H1 (cell line): ENCODE results near the gene RPN2. TPM values are rescaled to one million over a fixed set of nuclear protein-coding genes. Genes with fewer than 3 reads are reported as not detected.

Experiments used
- CTCF ChIA-PET: fragments of 300-600 bp; sonication (Branson Sonifier 250); formaldehyde crosslinking; loops from one replicate; lab custom pipeline; 2021; ENCODE audit not compliant: partially characterized antibody; lab: Charles Lee
- POLR2A ChIA-PET: fragments of 300-600 bp; sonication (Branson Sonifier 250); formaldehyde crosslinking; loops from one replicate; lab custom pipeline; 2021; ENCODE audit warnings: inconsistent platforms; ENCODE audit not compliant: partially characterized antibody; lab: Charles Lee
- DNase-seq, 2 experiments: peaks; one replicate each; pipeline versions ENCODE4 v3.0.0 to v3.0.0-alpha.2; 2010 to 2022; ENCODE audit warnings: low spot score in 2 of 2, low read depth in 1 of 2, mixed read lengths in 1 of 2
- FAIRE-seq: peaks from 2 replicates; lab custom pipeline; 2011; peaks lifted over from hg19 to GRCh38; lab: Jason Lieb, UNC
- H2AFZ ChIP-seq: 2 replicates; pipeline ENCODE4 v1.8.1; 2012; ENCODE audit warnings: low read length, inconsistent platforms
- H2AK5ac ChIP-seq: 2 replicates; pipeline ENCODE4 v1.6.1; 2013; ENCODE audit warnings: low read depth, low read length
- H2BK120ac ChIP-seq: replicated peaks from 2 replicates; pipeline ENCODE3; 2013; ENCODE audit warnings: low read depth, low read length, inconsistent platforms
- H2BK12ac ChIP-seq: 2 replicates; pipeline ENCODE4 v1.6.1; 2013; ENCODE audit warnings: low read depth, low read length
- H2BK15ac ChIP-seq: 2 replicates; pipeline ENCODE4 v1.6.1; 2013; ENCODE audit warnings: low read length
- H2BK20ac ChIP-seq: 2 replicates; pipeline ENCODE4 v1.6.1; 2013; ENCODE audit warnings: low read length
- H2BK5ac ChIP-seq: 2 replicates; pipeline ENCODE4 v1.6.1; 2013; ENCODE audit warnings: low read depth, low read length
- H3K14ac ChIP-seq: 2 replicates; pipeline ENCODE4 v1.6.1; 2013; ENCODE audit warnings: inconsistent platforms; ENCODE audit not compliant: insufficient read length
- H3K18ac ChIP-seq: 2 replicates; pipeline ENCODE4 v1.6.1; 2013; ENCODE audit warnings: low read length; ENCODE audit errors: extremely low read depth
- H3K23ac ChIP-seq: 2 replicates; pipeline ENCODE4 v1.6.1; 2013; ENCODE audit warnings: inconsistent platforms; ENCODE audit not compliant: insufficient read length
- H3K23me2 ChIP-seq: 2 replicates; pipeline ENCODE4 v1.6.1; 2013; ENCODE audit warnings: low read depth, low read length
- H3K27ac ChIP-seq: 2 replicates; pipeline ENCODE4 v1.6.1; 2011; ENCODE audit warnings: low read depth, low read length, inconsistent platforms
- H3K27me3 ChIP-seq, 4 experiments: replicated peaks in 1 of 4; 1 replicate in 1 of 4; 2 replicates in 3 of 4; pipeline versions ENCODE4 v1.6.1 to v1.8.1; 2011 to 2013; ENCODE audit warnings: low read length in 3 of 4, mild to moderate bottlenecking in 3 of 4, inconsistent platforms in 2 of 4, mixed read lengths in 2 of 4, moderate library complexity in 1 of 4; ENCODE audit not compliant: control insufficient read depth in 3 of 4, insufficient read depth in 3 of 4; ENCODE audit errors: extremely low read depth in 1 of 4
- H3K36me3 ChIP-seq, 4 experiments: 2 replicates each; pipeline versions ENCODE4 v1.6.1 to v1.8.1; 2011 to 2013; ENCODE audit warnings: mild to moderate bottlenecking in 4 of 4, low read length in 3 of 4, moderate library complexity in 2 of 4, control low read depth in 1 of 4, inconsistent platforms in 1 of 4; ENCODE audit not compliant: insufficient read depth in 4 of 4, control insufficient read depth in 2 of 4
- H3K4ac ChIP-seq: replicated peaks from 2 replicates; pipeline ENCODE3; 2013; ENCODE audit warnings: low read length, low read depth, mixed read lengths, inconsistent platforms; ENCODE audit not compliant: insufficient read length
- H3K4me1 ChIP-seq, 4 experiments: replicated peaks in 1 of 4; 1 replicate in 1 of 4; 2 replicates in 3 of 4; pipeline versions ENCODE4 v1.6.1 to v1.8.1; 2011 to 2013; ENCODE audit warnings: low read length in 3 of 4, inconsistent platforms in 2 of 4, mixed read lengths in 1 of 4; ENCODE audit not compliant: insufficient read depth in 4 of 4, control insufficient read depth in 3 of 4
- H3K4me2 ChIP-seq, 2 experiments: 2 replicates each; pipeline versions ENCODE4 v1.6.1 to v1.8.1; 2011 to 2013; ENCODE audit warnings: low read depth in 2 of 2, low read length in 2 of 2, control low read depth in 1 of 2, inconsistent platforms in 1 of 2, mild to moderate bottlenecking in 1 of 2; ENCODE audit not compliant: insufficient read depth in 1 of 2
- H3K4me3 ChIP-seq, 4 experiments: fragments of 200-600, 300-600 bp in 1 of 4; sonication (generic), shearing (Covaris generic), sonication (Bioruptor Twin) in 1 of 4; 2 replicates each; pipeline versions ENCODE4 v1.5.1 to v1.8.1; 2011 to 2016; ENCODE audit warnings: low read length in 4 of 4, low read depth in 3 of 4, control low read depth in 2 of 4, inconsistent platforms in 2 of 4, mild to moderate bottlenecking in 2 of 4, mixed read lengths in 1 of 4, moderate library complexity in 1 of 4; ENCODE audit not compliant: insufficient read depth in 2 of 4; ENCODE audit errors: extremely low read depth in 1 of 4
- H3K56ac ChIP-seq: replicated peaks from 2 replicates; pipeline ENCODE3; 2013; ENCODE audit warnings: low read depth, mild to moderate bottlenecking, mixed read lengths, low read length, inconsistent platforms; ENCODE audit not compliant: insufficient read length
- H3K79me1 ChIP-seq: 2 replicates; pipeline ENCODE4 v1.6.1; 2013; ENCODE audit warnings: low read depth, low read length, control low read depth
- H3K79me2 ChIP-seq, 2 experiments: 2 replicates each; pipeline versions ENCODE4 v1.6.1 to v1.8.1; 2012 to 2013; ENCODE audit warnings: low read length in 2 of 2, mild to moderate bottlenecking in 2 of 2, inconsistent platforms in 1 of 2; ENCODE audit not compliant: insufficient read depth in 2 of 2, control insufficient read depth in 1 of 2
- H3K9ac ChIP-seq, 4 experiments: replicated peaks in 1 of 4; 1 replicate in 1 of 4; 2 replicates in 3 of 4; pipeline versions ENCODE4 v1.6.1 to v1.8.1; 2011 to 2013; ENCODE audit warnings: low read depth in 3 of 4, low read length in 3 of 4, control low read depth in 2 of 4, mild to moderate bottlenecking in 2 of 4, moderate library complexity in 2 of 4, inconsistent platforms in 1 of 4; ENCODE audit errors: extremely low read depth in 1 of 4
- H3K9me3 ChIP-seq, 2 experiments: 2 replicates each; pipeline versions ENCODE4 v1.6.1 to v1.8.1; 2012 to 2013; ENCODE audit warnings: mild to moderate bottlenecking in 2 of 2, moderate library complexity in 2 of 2, control low read depth in 1 of 2, inconsistent platforms in 1 of 2, low read depth in 1 of 2, low read length in 1 of 2, mixed read lengths in 1 of 2; ENCODE audit not compliant: insufficient read depth in 2 of 2
- H4K20me1 ChIP-seq, 2 experiments: replicated peaks in 1 of 2; 2 replicates each; pipeline versions ENCODE3 to v1.8.1; 2011 to 2013; ENCODE audit warnings: inconsistent platforms in 2 of 2, low read length in 2 of 2, mild to moderate bottlenecking in 1 of 2; ENCODE audit not compliant: insufficient read depth in 2 of 2, control insufficient read depth in 1 of 2
- H4K5ac ChIP-seq: 2 replicates; pipeline ENCODE4 v1.6.1; 2013; ENCODE audit warnings: low read length, low read depth, mixed read lengths, inconsistent platforms; ENCODE audit not compliant: insufficient read length
- H4K8ac ChIP-seq: 2 replicates; pipeline ENCODE4 v1.8.0; 2013; ENCODE audit warnings: mild to moderate bottlenecking, moderate library complexity, low read length, inconsistent platforms; ENCODE audit not compliant: insufficient read depth; ENCODE audit errors: extremely low read depth
- H4K91ac ChIP-seq: replicated peaks from 2 replicates; pipeline ENCODE3; 2013; ENCODE audit warnings: low read length, mixed read lengths, inconsistent platforms; ENCODE audit not compliant: insufficient read length
- ATF3 ChIP-seq: IDR thresholded peaks from 2 replicates; pipeline ENCODE4 v1.6.1; 2011; ENCODE audit warnings: low read depth, mild to moderate bottlenecking, low read length; ENCODE audit not compliant: insufficient read depth
- BACH1 ChIP-seq: IDR thresholded peaks from 2 replicates; pipeline ENCODE4 v1.6.1; 2012; ENCODE audit warnings: low read length, improper control_type of control experiment
- BCL11A ChIP-seq, 2 experiments: IDR thresholded peaks; one replicate each; pipeline ENCODE4 v1.6.1; 2011; ENCODE audit warnings: low read depth in 2 of 2, low read length in 2 of 2, mild to moderate bottlenecking in 2 of 2
- CREB1 ChIP-seq: IDR thresholded peaks from 2 replicates; pipeline ENCODE4 v1.6.1; 2012; ENCODE audit warnings: inconsistent platforms
- FOSL1 ChIP-seq: IDR thresholded peaks from 2 replicates; pipeline ENCODE4 v1.6.1; 2011; ENCODE audit warnings: mild to moderate bottlenecking, low read depth, low read length, moderate library complexity; ENCODE audit not compliant: insufficient read depth
- GTF2F1 ChIP-seq: IDR thresholded peaks from 2 replicates; pipeline ENCODE4 v1.6.1; 2012; ENCODE audit warnings: low read depth, low read length, improper control_type of control experiment, borderline replicate concordance
- JUND ChIP-seq: IDR thresholded peaks from 2 replicates; pipeline ENCODE4 v1.6.1; 2011; ENCODE audit warnings: mild to moderate bottlenecking, improper control_type of control experiment, low read length
- SRF ChIP-seq: IDR thresholded peaks from 2 replicates; pipeline ENCODE4 v1.6.1; 2011; ENCODE audit warnings: mild to moderate bottlenecking, low read depth, low read length, moderate library complexity
- TAF1 ChIP-seq: IDR thresholded peaks from 2 replicates; pipeline ENCODE4 v1.6.1; 2011; ENCODE audit warnings: mild to moderate bottlenecking, low read depth, low read length
- TEAD4 ChIP-seq: IDR thresholded peaks from 2 replicates; pipeline ENCODE4 v1.6.1; 2012; ENCODE audit warnings: low read depth, low read length, inconsistent platforms, mixed read lengths
- WGBS, 2 experiments: shearing (Covaris generic) in 1 of 2; methylation state at CpG; one replicate each; pipeline versions ENCODE4 v1.1.6 to v1.1.7; 2013 to 2015; ENCODE audit warnings: low lambda C conversion rate in 2 of 2, mixed read lengths in 2 of 2, inconsistent platforms in 1 of 2, low coverage in 1 of 2, missing lambda C conversion rate in 1 of 2; ENCODE audit not compliant: insufficient replicate concordance in 2 of 2, insufficient coverage in 1 of 2, insufficient read length in 1 of 2; ENCODE audit errors: extremely low coverage in 1 of 2, missing lambda C conversion rate in 1 of 2; 5-methylcytosine and 5-hydroxymethylcytosine counted together
- polyA plus RNA-seq, 7 experiments: library from polyadenylated mRNA; depleted of rRNA in 3 of 7; stranded (reverse) in 5 of 7; unstranded in 2 of 7; fragments of >200 nt in 5 of 7; fragments of 200-250 nt in 2 of 7; gene quantifications; 1 replicate in 5 of 7; 2 replicates in 1 of 7; 4 replicates in 1 of 7; pipeline versions ENCODE4 v1.2.1 to v1.2.3, GENCODE V29; 2011 to 2013; ENCODE audit warnings: missing spikeins in 2 of 7, mixed read lengths in 2 of 7
- total RNA-seq: library from RNA; stranded (reverse); fragmentation: NEBNext Ultra II Directional; extraction: Animal tissue kit (Norgen Biotek cat#: 25700); gene quantifications from 2 replicates; pipeline ENCODE4 v1.2.1, GENCODE V29; 2021
- TF ChIP-seq, protein P1 (sequence below): IDR thresholded peaks from 2 replicates; pipeline ENCODE4 v1.6.1; 2012; ENCODE audit warnings: inconsistent platforms

The RPN2 gene
- total and polyA plus RNA-seq, 2 of the 8 experiments (the other 6 are each of a cell fraction or from before 2014, with no cell fraction given): 236 to 379 TPM

DNA sequence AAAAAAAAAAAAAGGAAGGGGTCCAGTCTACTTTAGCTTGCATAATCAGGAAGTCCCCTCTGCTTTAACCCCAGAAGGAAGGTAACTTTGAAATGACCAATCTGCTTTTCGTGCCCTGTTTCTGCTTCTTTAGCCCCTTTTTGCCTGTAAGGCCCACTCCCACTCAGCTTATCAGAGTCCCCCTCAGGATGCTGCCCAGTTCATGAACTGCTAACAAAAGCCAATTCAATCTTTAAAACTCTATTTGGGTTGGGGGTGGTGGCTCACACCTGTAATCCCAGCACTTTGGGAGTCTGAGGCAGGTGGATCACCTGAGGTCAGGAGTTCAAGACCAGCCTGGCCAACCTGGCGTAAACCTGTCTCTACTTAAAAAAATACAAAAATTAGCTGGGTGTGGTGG, 70.2 kb downstream of the RPN2 start:
- Histone ChIP-seq H4K91ac (no peak overlapping the region), H2BK20ac (no peak overlapping the region), H4K20me1 (no peaks in the 10 kb centered on the region), H3K9me3 (peaks cover 0 to under 1% of the 10 kb centered on the region in 2 experiments; a peak in 2 of 4 replicates), H3K36me3 (peaks cover 0 to 3% (median 0%) of the 10 kb centered on the region in 4 experiments; a peak in 1 of 8 replicates), H3K27me3 (no peaks in the 10 kb centered on the region), H3K79me1 (no peaks in the 10 kb centered on the region), H2AK5ac (no peak overlapping the region), H3K4me2 (no peak overlapping the region), H4K5ac (no peak overlapping the region), H3K27ac (no peak overlapping the region), H3K23ac (no peak overlapping the region), H3K4ac (no peak overlapping the region), H2BK120ac (no peak overlapping the region)
- DNase-seq: no peak
- no peak for FAIRE-seq
- 90% methylated on average over 2 of the region's 2 CpGs; no CpG with 5 or more reads in 1 of the 2 experiments for WGBS, 2 experiments
- TF ChIP-seq, protein P1, sequence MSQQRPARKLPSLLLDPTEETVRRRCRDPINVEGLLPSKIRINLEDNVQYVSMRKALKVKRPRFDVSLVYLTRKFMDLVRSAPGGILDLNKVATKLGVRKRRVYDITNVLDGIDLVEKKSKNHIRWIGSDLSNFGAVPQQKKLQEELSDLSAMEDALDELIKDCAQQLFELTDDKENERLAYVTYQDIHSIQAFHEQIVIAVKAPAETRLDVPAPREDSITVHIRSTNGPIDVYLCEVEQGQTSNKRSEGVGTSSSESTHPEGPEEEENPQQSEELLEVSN: no peak
- TF ChIP-seq GTF2F1 (no peak), JUND (no peak), TEAD4 (no peak), BACH1 (no peak), SRF (no peak), FOSL1 (no peak), ATF3 (no peak), CREB1 (no peak), TAF1 (no peak), BCL11A (IDR thresholded peaks at IDR 0.05; ENCODE audit: low read depth in 2 of 2, low read length in 2 of 2) (no peak)
- TF ChIP-seq, all 59 proteins: peak for 0
- Histone ChIP-seq H3K79me2 (no peaks in the 10 kb centered on the region), H3K4me1 (peaks cover 9 to 29% (median 18%) of the 10 kb centered on the region in 4 experiments), H4K8ac (no peak overlapping the region), H2BK5ac (no peak overlapping the region), H2AFZ (no peak overlapping the region), H3K18ac (no peak overlapping the region), H3K14ac (no peak overlapping the region), H3K56ac (no peak overlapping the region), H3K4me3 (no peak overlapping the region), H2BK15ac (no peak overlapping the region), H3K23me2 (no peaks in the 10 kb centered on the region), H3K9ac (no peak overlapping the region), H2BK12ac (no peak overlapping the region)
- POLR2A ChIA-PET: interaction anchor here (1.0 kb wide), 1 partner anchor 13 kb away, joined by 3 read pairs; no protein-coding TSS in a partner anchor
- CTCF ChIA-PET: interaction anchor here (1.2 to 2.3 kb wide), 2 partner anchors 10 to 19 kb away, joined by 3 to 5 read pairs; no protein-coding TSS in a partner anchor
